Sigmoid colon (tissue), 7 donors: ENCODE measurements around the gene DNAH14. TPM values are rescaled to one million over a fixed set of nuclear protein-coding genes. Genes with fewer than 3 reads are reported as not detected.

Experiments used
- DNase-seq: peaks from one replicate; pipeline ENCODE4 v3.0.0-alpha.2; 2019
- H3K27ac ChIP-seq, 4 donors: fragments of 200-600 bp; sonication (generic); one replicate each; pipeline ENCODE4 v1.5.1; 2016 to 2019; ENCODE audit warnings: mild to moderate bottlenecking in 1 of 4
- H3K27me3 ChIP-seq, 3 donors: fragments of 200-600 bp; sonication (generic); one replicate each; pipeline ENCODE4 v1.5.1; 2019; ENCODE audit warnings: mild to moderate bottlenecking in 1 of 3
- H3K36me3 ChIP-seq, 4 donors: fragments of 200-600 bp; sonication (generic); one replicate each; pipeline ENCODE4 v1.5.1; 2016 to 2019
- H3K4me1 ChIP-seq, 4 donors: fragments of 200-600 bp; sonication (generic); one replicate each; pipeline ENCODE4 v1.5.1; 2017 to 2019
- H3K4me3 ChIP-seq, 4 donors: fragments of 200-600 bp; sonication (generic); one replicate each; pipeline ENCODE4 v1.5.1; 2017 to 2019; ENCODE audit warnings: mild to moderate bottlenecking in 2 of 4, moderate library complexity in 1 of 4
- H3K9me3 ChIP-seq, 4 donors: fragments of 200-600 bp in 3 of 4; sonication (generic) in 3 of 4; one replicate each; pipeline versions ENCODE4 v1.5.1 to v1.6.1; 2013 to 2019
- CTCF ChIP-seq, 4 experiments: fragments of 450-650 bp in 3 of 4; fragments of 200-600 bp in 1 of 4; IDR thresholded peaks; one replicate each; pipeline ENCODE4 v1.5.1; 2016 to 2019; ENCODE audit warnings: antibody characterized with exemption in 4 of 4, mild to moderate bottlenecking in 3 of 4, moderate library complexity in 2 of 4
- EP300 ChIP-seq, 4 donors: sonication (generic); formaldehyde crosslinking; IDR thresholded peaks; one replicate each; pipeline ENCODE4 v1.6.1; 2017; ENCODE audit warnings: antibody characterized with exemption in 4 of 4
- POLR2A ChIP-seq, 2 donors: fragments of 450-650 bp; IDR thresholded peaks; one replicate each; pipeline ENCODE4 v1.6.1; 2016; ENCODE audit warnings: antibody characterized with exemption in 2 of 2, mild to moderate bottlenecking in 2 of 2, moderate library complexity in 2 of 2
- POLR2AphosphoS5 ChIP-seq, 4 donors: sonication (generic); formaldehyde crosslinking; IDR thresholded peaks; one replicate each; pipeline ENCODE4 v1.6.1; 2017; ENCODE audit warnings: antibody characterized with exemption in 4 of 4
- WGBS, 2 donors: extraction: QIAGEN DNeasy Blood & Tissue Kit; methylation state at CpG; one replicate each; pipeline ENCODE4 v1.1.7; 2013; 5-methylcytosine and 5-hydroxymethylcytosine counted together
- intact Hi-C: fragments of 100-400 bp; cut with DNase I; formaldehyde crosslinking; loops from one replicate; pipeline ENCODE4 v1.15.1; 2023
- polyA plus RNA-seq, 3 donors: library from polyadenylated mRNA; stranded (reverse); fragments of 200-250 nt; gene quantifications; one replicate each; pipeline ENCODE4 v1.2.3, GENCODE V29; 2013
- total RNA-seq, 4 donors: library from RNA; depleted of rRNA; stranded (reverse); fragments of >200 nt; gene quantifications; one replicate each; pipeline ENCODE4 v1.1.0, GENCODE V29; 2016
- donor health status: healthy with polysubstance abuse.
- donor health status: Bipolar disorder and iron deficiency.
- donor health status: healthy.

Gene DNAH14
- total and polyA plus RNA-seq, 7 donors = 2.4 to 9.7 (median 3.3) TPM

GRCh38 chr1:225152061-225152460 lies 222.6 kb downstream of the DNAH14 start:
- intact Hi-C loops = no loop called here
- Histone ChIP-seq H3K36me3 (no peaks in the 10 kb centered on the region), H3K27ac (no peak overlapping the region), H3K4me3 (no peak overlapping the region), H3K27me3 (no peaks in the 10 kb centered on the region), H3K9me3 (peaks cover 0 to 1% (median 0%) of the 10 kb centered on the region in 4 donors), H3K4me1 (no peaks in the 10 kb centered on the region)
- TF ChIP-seq EP300 (IDR thresholded peaks at IDR 0.05) (no peak), POLR2A (IDR thresholded peaks at IDR 0.05) (no peak), POLR2AphosphoS5 (IDR thresholded peaks at IDR 0.05) (no peak), CTCF (IDR thresholded peaks at IDR 0.05) (no peak)
- no peak for DNase-seq

GRCh38 chr1:225155555-225155954 lies 226.1 kb downstream of the DNAH14 start:
- peaks cover 0 to 1% (median 0%) of the 10 kb centered on the region in 4 donors for H3K9me3 ChIP-seq
- H3K36me3 ChIP-seq = no peaks in the 10 kb centered on the region
- no peak for TF ChIP-seq EP300 (IDR thresholded peaks at IDR 0.05)
- TF ChIP-seq POLR2A (IDR thresholded peaks at IDR 0.05) = no peak
- TF ChIP-seq POLR2AphosphoS5 (IDR thresholded peaks at IDR 0.05) = no peak
- no peak for TF ChIP-seq CTCF (IDR thresholded peaks at IDR 0.05)
- no peaks in the 10 kb centered on the region for H3K27me3 ChIP-seq
- 77 to 90% methylated on average over 1 of the region's 1 CpG for WGBS, 2 donors
- intact Hi-C loops = no loop called here
- no peak overlapping the region for H3K4me3 ChIP-seq
- no peak overlapping the region for H3K27ac ChIP-seq
- H3K4me1 ChIP-seq = no peaks in the 10 kb centered on the region
- DNase-seq = no peak

GRCh38 chr1:225156254-225156653 lies 226.8 kb downstream of the DNAH14 start:
- intact Hi-C loops = no loop called here
- WGBS, 2 donors = 42 to 83% methylated on average over 3 of the region's 3 CpGs

GRCh38 chr1:225158291-225158690 lies 228.8 kb downstream of the DNAH14 start:
- intact Hi-C loops = no loop called here
- peaks cover 0 to 1% (median 0%) of the 10 kb centered on the region in 4 donors for H3K9me3 ChIP-seq

More at GRCh38 chr1:225156254-225156653, 226.8 kb downstream of the DNAH14 start:
- no peaks in the 10 kb centered on the region for H3K27me3 ChIP-seq
- H3K4me3 ChIP-seq = no peak overlapping the region
- no peaks in the 10 kb centered on the region for H3K36me3 ChIP-seq
- DNase-seq = no peak
- H3K27ac ChIP-seq = no peak overlapping the region
- H3K9me3 ChIP-seq = peaks cover 0 to 1% (median 0%) of the 10 kb centered on the region in 4 donors
- TF ChIP-seq CTCF (IDR thresholded peaks at IDR 0.05) (no peak), POLR2AphosphoS5 (IDR thresholded peaks at IDR 0.05) (no peak), EP300 (IDR thresholded peaks at IDR 0.05) (no peak), POLR2A (IDR thresholded peaks at IDR 0.05) (no peak)
- no peaks in the 10 kb centered on the region for H3K4me1 ChIP-seq

More at GRCh38 chr1:225158291-225158690, 228.8 kb downstream of the DNAH14 start:
- Histone ChIP-seq H3K4me3 (no peak overlapping the region), H3K27me3 (no peaks in the 10 kb centered on the region), H3K36me3 (no peaks in the 10 kb centered on the region), H3K27ac (no peak overlapping the region), H3K4me1 (no peaks in the 10 kb centered on the region)
- WGBS, 2 donors = 95 to 98% methylated on average over 4 of the region's 4 CpGs
- DNase-seq = no peak
- TF ChIP-seq POLR2AphosphoS5 (IDR thresholded peaks at IDR 0.05) (no peak), CTCF (IDR thresholded peaks at IDR 0.05) (no peak), POLR2A (IDR thresholded peaks at IDR 0.05) (no peak)
